Measurements from ENCODE around the gene PARVG. TPM values are rescaled to one million over a fixed set of nuclear protein-coding genes. Genes with fewer than 3 reads are reported as not detected.

PARVG gene
- total and polyA plus RNA-seq, 2 of the 8 experiments (the other 6 are each of a cell fraction or from before 2014, with no cell fraction given) = 0.37 to 1.5 TPM

DNA sequence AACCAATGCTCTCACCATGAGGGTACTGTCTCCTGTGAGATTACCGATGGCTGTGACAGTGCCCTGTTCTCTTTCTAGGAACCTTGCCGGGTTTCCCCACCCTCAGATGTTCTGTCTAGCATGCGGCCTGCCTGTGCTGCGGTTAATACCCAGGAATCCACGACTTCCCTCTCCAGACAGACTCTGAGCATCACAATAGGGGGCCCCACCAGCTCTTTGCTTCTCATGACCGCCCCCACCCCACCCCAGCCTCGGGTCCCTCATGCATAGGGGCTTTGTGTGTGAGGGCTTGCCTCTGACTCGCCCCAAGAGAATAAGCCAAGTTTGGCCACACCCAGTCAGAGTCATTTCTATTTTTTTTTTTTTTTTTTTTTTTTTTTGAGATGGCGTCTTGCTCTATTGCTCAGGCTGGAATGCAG, 10.3 kb downstream of the PARVG start:
- no peak overlapping the region for H3K23ac ChIP-seq (ENCODE audit: insufficient read length)
- H4K5ac ChIP-seq (ENCODE audit: insufficient read length, low read depth, low read length) = no peak overlapping the region
- FAIRE-seq = no peak
- no peak for DNase-seq (ENCODE audit: low read depth in 1 of 2, low spot score in 2 of 2)
- H2BK5ac ChIP-seq (ENCODE audit: low read depth, low read length) = no peak overlapping the region
- H4K8ac ChIP-seq (ENCODE audit: extremely low read depth, insufficient read depth, low read length) = no peak overlapping the region; the same call in 1 of the 2 replicates
- no peak overlapping the region for H3K14ac ChIP-seq (ENCODE audit: insufficient read length)
- peaks cover 0 to 5% of the 10 kb centered on the region in 2 experiments for H4K20me1 ChIP-seq (replicated peaks in 1 of 2; ENCODE audit: control insufficient read depth in 1 of 2, insufficient read depth in 2 of 2, low read length in 2 of 2)
- no peak overlapping the region for H3K4ac ChIP-seq (replicated peaks; ENCODE audit: insufficient read length, low read depth, low read length)
- H3K4me1 ChIP-seq (replicated peaks in 1 of 4; ENCODE audit: control insufficient read depth in 3 of 4, insufficient read depth in 4 of 4, low read length in 3 of 4) = peaks cover 0 to 4% (median 0%) of the 10 kb centered on the region in 4 experiments; a peak in 4 of 7 replicates
- no peaks in the 10 kb centered on the region for H3K79me2 ChIP-seq (ENCODE audit: control insufficient read depth in 1 of 2, insufficient read depth in 2 of 2, low read length in 2 of 2)
- no peak overlapping the region for H4K91ac ChIP-seq (replicated peaks; ENCODE audit: insufficient read length, low read length)
- 94% methylated on average over 5 of the region's 9 CpGs; no CpG with 5 or more reads in 1 of the 2 experiments for WGBS, 2 experiments (ENCODE audit: extremely low coverage in 1 of 2, insufficient coverage in 1 of 2, insufficient read length in 1 of 2, insufficient replicate concordance in 2 of 2, low coverage in 1 of 2, low lambda C conversion rate in 2 of 2, missing lambda C conversion rate in 1 of 2)
- no peak overlapping the region for H2AFZ ChIP-seq (ENCODE audit: low read length)
- POLR2A ChIA-PET (ENCODE audit: partially characterized antibody) = interaction anchor here (0.6 kb wide), 1 partner anchor 351 kb away, joined by 3 read pairs; no protein-coding TSS in a partner anchor
- H3K56ac ChIP-seq (replicated peaks; ENCODE audit: insufficient read length, low read depth, low read length) = no peak overlapping the region
- H3K4me2 ChIP-seq (ENCODE audit: insufficient read depth in 1 of 2, low read depth in 2 of 2, low read length in 2 of 2) = no peak overlapping the region
- no peaks in the 10 kb centered on the region for H3K27me3 ChIP-seq (replicated peaks in 1 of 4; ENCODE audit: control insufficient read depth in 3 of 4, extremely low read depth in 1 of 4, insufficient read depth in 3 of 4, low read length in 3 of 4)
- no peak overlapping the region for H3K18ac ChIP-seq (ENCODE audit: extremely low read depth, low read length)
- H3K27ac ChIP-seq (ENCODE audit: low read depth, low read length) = no peak overlapping the region
- H3K9ac ChIP-seq (replicated peaks in 1 of 4; ENCODE audit: extremely low read depth in 1 of 4, low read depth in 3 of 4, low read length in 3 of 4) = no peak overlapping the region
- CTCF ChIA-PET (ENCODE audit: partially characterized antibody) = interaction anchor here (0.6 to 1.6 kb wide), 2 partner anchors 10 to 169 kb away, joined by 3 to 4 read pairs; partner anchors contain the start of gene PARVG
- peak overlapping the region; percentile 71; the same call in 1 of the 2 replicates for H2BK12ac ChIP-seq (ENCODE audit: low read depth, low read length)
- H2BK20ac ChIP-seq (ENCODE audit: low read length) = 0 out of 2 replicates have a peak overlapping the region, but pooled peaks have one; percentile 61
- H3K9me3 ChIP-seq (ENCODE audit: insufficient read depth in 2 of 2, low read depth in 1 of 2, low read length in 1 of 2) = no peaks in the 10 kb centered on the region
- H2BK120ac ChIP-seq (replicated peaks; ENCODE audit: low read depth, low read length) = no peak overlapping the region
- no peak overlapping the region for H3K4me3 ChIP-seq (ENCODE audit: extremely low read depth in 1 of 4, insufficient read depth in 2 of 4, low read depth in 3 of 4, low read length in 4 of 4)
- no peak overlapping the region for H2BK15ac ChIP-seq (ENCODE audit: low read length)
- H3K36me3 ChIP-seq (ENCODE audit: control insufficient read depth in 2 of 4, insufficient read depth in 4 of 4, low read length in 3 of 4) = no peaks in the 10 kb centered on the region
- no peaks in the 10 kb centered on the region for H3K79me1 ChIP-seq (ENCODE audit: low read depth, low read length)
- no peak overlapping the region for H2AK5ac ChIP-seq (ENCODE audit: low read depth, low read length)
- peaks cover 8% of the 10 kb centered on the region; the same call in 1 of the 2 replicates for H3K23me2 ChIP-seq (ENCODE audit: low read depth, low read length)
- TF ChIP-seq YY1 (IDR thresholded peaks at IDR 0.05; ENCODE audit: low read depth, low read length) (no peak), PHF8 (conservative IDR thresholded peaks at IDR 0.05; ENCODE audit: low read depth, low read length) (no peak), CEBPB (IDR thresholded peaks at IDR 0.05; ENCODE audit: low read depth, low read length) (no peak), FOSL1 (IDR thresholded peaks at IDR 0.05; ENCODE audit: insufficient read depth, low read depth, low read length) (no peak), TBP (IDR thresholded peaks at IDR 0.05; ENCODE audit: low read depth, low read length) (no peak), TAF1 (IDR thresholded peaks at IDR 0.05; ENCODE audit: low read depth, low read length) (no peak), SP4 (IDR thresholded peaks at IDR 0.05; ENCODE audit: low read length) (no peak), BACH1 (IDR thresholded peaks at IDR 0.05; ENCODE audit: low read length) (no peak), POLR2AphosphoS5 (IDR thresholded peaks at IDR 0.05; ENCODE audit: low read depth, low read length) (no peak), SIRT6 (IDR thresholded peaks at IDR 0.05; ENCODE audit: low read length) (no peak), SP2 (IDR thresholded peaks at IDR 0.05; ENCODE audit: low read length) (no peak), JUND (IDR thresholded peaks at IDR 0.05; ENCODE audit: low read length) (no peak), TAF7 (optimal IDR thresholded peaks at IDR 0.05; ENCODE audit: borderline replicate concordance, low read depth, low read length) (no peak), SIN3A (conservative IDR thresholded peaks at IDR 0.05 in 1 of 2, IDR thresholded peaks at IDR 0.05 in 1 of 2; ENCODE audit: low read depth in 1 of 2, low read length in 2 of 2) (no peak)
